Central memory CD8-positive, alpha-beta T cell (primary cell): Measurements from ENCODE around the gene PPM1A.
A peak's percentile ranks its signal among the peaks of the same experiment; 100 is the strongest.

ENCODE experiments used
- ATAC-seq: fragments of 150-1000 bp; cut with Tn5 transposase; replicated peaks from 2 replicates; pipeline ENCODE4 v1.10.0; 2022; ENCODE audit warnings: mild to moderate bottlenecking, moderate FRiP score, moderate number of reproducible peaks; ENCODE audit not compliant: poor library complexity, severe bottlenecking; ENCODE audit errors: extremely low read depth
- DNase-seq, 2 donors: peaks; one replicate each; pipeline ENCODE4 v3.0.0; 2021; ENCODE audit warnings: low spot score in 2 of 2
- H3K27ac Mint-ChIP-seq: one replicate; pipeline ENCODE4 v1.8.0; 2022; ENCODE audit warnings: low read depth, mild to moderate bottlenecking, moderate library complexity, mixed read lengths
- H3K27me3 Mint-ChIP-seq: one replicate; pipeline ENCODE4 v1.8.0; 2022; ENCODE audit warnings: mixed read lengths
- H3K36me3 Mint-ChIP-seq: one replicate; pipeline ENCODE4 v1.8.0; 2022; ENCODE audit warnings: mild to moderate bottlenecking, moderate library complexity, mixed read lengths; ENCODE audit not compliant: insufficient read depth
- H3K4me1 Mint-ChIP-seq: one replicate; pipeline ENCODE4 v1.8.0; 2022; ENCODE audit warnings: mixed read lengths
- H3K4me3 Mint-ChIP-seq: one replicate; pipeline ENCODE4 v1.8.0; 2022; ENCODE audit warnings: mild to moderate bottlenecking, moderate library complexity, mixed read lengths
- H3K9me3 Mint-ChIP-seq: one replicate; pipeline ENCODE4 v1.8.0; 2022; ENCODE audit warnings: mixed read lengths

Gene PPM1A

GRCh38 chr14:60248697-60249318, at the start of gene PPM1A:
TSS of gene PPM1A (plus strand) at chr14:60249221. CDS start at chr14:60282704, 33,483 bp downstream.
- ATAC-seq (peak; percentile 80), DNase-seq (peak; percentile 88 to 92)
- Mint-ChIP-seq H3K4me1 (peaks cover 48% of the 10 kb centered on the region), H3K27me3 (no peaks in the 10 kb centered on the region), H3K9me3 (no peaks in the 10 kb centered on the region), H3K27ac (peak within 1 kb of the TSS; percentile 99), H3K36me3 (peaks cover 16% of the 10 kb centered on the region), H3K4me3 (peak within 1 kb of the TSS; percentile 93)

GRCh38 chr14:60199321-60199720, 49.7 kb upstream of the PPM1A start:
- no peak overlapping the region for H3K4me3 Mint-ChIP-seq
- H3K27ac Mint-ChIP-seq, result no peak overlapping the region
- no peak for ATAC-seq
- no peaks in the 10 kb centered on the region for H3K36me3 Mint-ChIP-seq
- H3K4me1 Mint-ChIP-seq, result no peaks in the 10 kb centered on the region
- H3K9me3 Mint-ChIP-seq, result peaks cover 16% of the 10 kb centered on the region
- peaks cover 38% of the 10 kb centered on the region for H3K27me3 Mint-ChIP-seq
- DNase-seq, result no peak

- Mint-ChIP-seq H3K4me3 (no peak overlapping the region), H3K27ac (no peak overlapping the region), H3K4me1 (no peaks in the 10 kb centered on the region), H3K9me3 (peaks cover 7% of the 10 kb centered on the region), H3K27me3 (peaks cover 58% of the 10 kb centered on the region), H3K36me3 (no peaks in the 10 kb centered on the region)
- ATAC-seq, result no peak
- no peak for DNase-seq
Measured at GRCh38 chr14:60204104-60204842, 44.7 kb upstream of the PPM1A start.

DNA sequence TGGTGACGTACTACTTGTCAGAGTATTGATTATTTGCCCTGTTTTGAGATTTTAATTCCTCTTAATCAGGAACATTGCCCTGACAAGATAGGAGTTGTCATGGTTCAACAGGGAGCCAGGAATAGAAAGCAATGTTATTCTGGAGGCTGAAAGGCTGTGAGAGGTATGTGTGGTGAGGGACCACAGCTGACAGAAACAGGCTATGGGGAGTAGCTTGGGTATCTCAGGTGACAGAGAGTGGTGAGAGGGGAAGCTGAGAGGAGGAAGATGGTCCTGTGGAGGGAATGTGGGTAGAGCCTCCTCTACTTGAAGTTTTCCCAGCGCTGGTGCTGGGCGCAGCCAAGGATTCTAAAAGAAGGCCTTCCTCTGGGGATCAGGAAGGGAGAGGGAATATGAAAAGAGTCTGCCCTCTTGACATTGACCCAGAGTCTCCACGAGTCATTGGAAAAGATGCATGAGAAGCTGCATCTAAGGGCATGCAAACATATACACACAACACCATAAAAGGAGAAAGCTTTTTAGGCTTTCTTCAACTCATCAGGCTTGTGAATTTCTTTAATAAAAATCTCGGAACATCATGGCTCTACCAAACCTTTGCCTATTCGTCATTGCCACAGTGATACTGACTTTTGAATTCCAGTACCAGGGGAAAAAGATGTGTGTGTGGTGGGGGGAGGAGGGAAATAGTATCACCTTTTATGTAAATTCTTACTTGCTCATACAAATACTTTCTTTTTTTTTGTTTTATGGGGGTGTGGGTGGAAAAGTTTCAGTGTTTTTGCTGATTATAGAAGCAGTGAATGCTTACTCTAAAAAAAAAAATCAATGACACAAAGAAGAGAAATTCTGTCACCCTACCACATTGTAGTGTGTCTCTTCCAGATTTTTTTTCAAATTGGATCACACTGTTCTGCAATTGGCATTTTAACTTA, 43.9 kb upstream of the PPM1A start:
- ATAC-seq (no peak), DNase-seq (no peak)
- H3K4me3 Mint-ChIP-seq, result no peak overlapping the region
- no peak overlapping the region for H3K27ac Mint-ChIP-seq
- no peaks in the 10 kb centered on the region for H3K9me3 Mint-ChIP-seq
- H3K36me3 Mint-ChIP-seq, result no peaks in the 10 kb centered on the region
- no peaks in the 10 kb centered on the region for H3K4me1 Mint-ChIP-seq
- peaks cover 58% of the 10 kb centered on the region for H3K27me3 Mint-ChIP-seq

DNA sequence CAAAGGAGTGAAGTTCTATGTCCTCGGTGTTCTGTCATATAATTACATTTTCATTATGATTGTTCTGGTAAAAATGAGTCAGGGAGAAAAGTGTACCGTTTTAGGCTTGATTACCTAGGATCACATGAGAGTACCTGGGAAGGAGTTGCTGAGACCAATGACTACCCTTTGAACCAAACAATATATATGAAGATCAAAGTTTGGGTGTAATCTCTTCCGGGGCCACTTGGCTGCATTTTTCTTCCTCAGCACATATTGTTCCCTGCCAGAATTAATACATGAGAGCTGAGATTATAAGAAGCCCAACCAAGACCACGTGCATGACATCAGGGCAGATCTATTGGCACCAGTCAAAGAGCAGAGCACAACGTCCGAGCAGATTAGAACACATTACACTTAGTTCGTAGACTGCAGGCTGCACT, 42.8 kb upstream of the PPM1A start:
- no peaks in the 10 kb centered on the region for H3K9me3 Mint-ChIP-seq
- no peak for ATAC-seq
- no peak for DNase-seq
- H3K4me1 Mint-ChIP-seq, result no peaks in the 10 kb centered on the region
- H3K36me3 Mint-ChIP-seq, result no peaks in the 10 kb centered on the region
- H3K27me3 Mint-ChIP-seq, result peaks cover 56% of the 10 kb centered on the region
- no peak overlapping the region for H3K4me3 Mint-ChIP-seq
- no peak overlapping the region for H3K27ac Mint-ChIP-seq

GRCh38 chr14:60206837-60207533, 42.0 kb upstream of the PPM1A start:
- DNase-seq (no peak), ATAC-seq (no peak)
- Mint-ChIP-seq H3K36me3 (no peaks in the 10 kb centered on the region), H3K27me3 (peaks cover 56% of the 10 kb centered on the region), H3K4me1 (no peaks in the 10 kb centered on the region), H3K4me3 (no peak overlapping the region), H3K9me3 (no peaks in the 10 kb centered on the region), H3K27ac (no peak overlapping the region)

- Mint-ChIP-seq H3K27ac (no peak overlapping the region), H3K4me1 (no peaks in the 10 kb centered on the region), H3K4me3 (no peak overlapping the region), H3K27me3 (peaks cover 31% of the 10 kb centered on the region), H3K36me3 (no peaks in the 10 kb centered on the region), H3K9me3 (no peaks in the 10 kb centered on the region)
- no peak for DNase-seq
- no peak for ATAC-seq
Measured at GRCh38 chr14:60210703-60211102, 38.3 kb upstream of the PPM1A start.

DNA sequence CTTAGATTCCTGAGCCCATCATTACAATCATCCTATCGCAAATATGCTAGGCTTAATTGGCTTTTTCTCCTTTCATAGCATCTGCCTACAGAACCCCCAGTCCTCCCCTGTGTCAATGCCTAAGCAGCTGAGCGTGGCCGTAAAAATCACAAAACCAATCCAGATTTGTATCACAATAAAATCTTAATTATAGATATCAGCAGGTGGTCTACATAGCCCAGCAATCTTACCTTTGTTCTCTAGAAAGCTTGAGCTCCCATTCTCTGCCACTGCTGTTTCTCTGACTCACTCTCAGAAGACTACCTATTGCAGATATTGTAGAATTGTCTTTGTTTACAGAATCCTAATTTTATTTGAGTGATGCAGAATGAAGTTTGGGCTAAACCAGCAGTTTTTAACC, 37.9 kb upstream of the PPM1A start:
- H3K4me3 Mint-ChIP-seq, result no peak overlapping the region
- ATAC-seq (no peak), DNase-seq (no peak)
- H3K27ac Mint-ChIP-seq, result no peak overlapping the region
- peaks cover 27% of the 10 kb centered on the region for H3K27me3 Mint-ChIP-seq
- no peaks in the 10 kb centered on the region for H3K9me3 Mint-ChIP-seq
- no peaks in the 10 kb centered on the region for H3K4me1 Mint-ChIP-seq
- H3K36me3 Mint-ChIP-seq, result no peaks in the 10 kb centered on the region

- no peak for ATAC-seq
- Mint-ChIP-seq H3K36me3 (no peaks in the 10 kb centered on the region), H3K4me1 (no peaks in the 10 kb centered on the region), H3K9me3 (no peaks in the 10 kb centered on the region), H3K27ac (no peak overlapping the region), H3K27me3 (peaks cover 12% of the 10 kb centered on the region), H3K4me3 (no peak overlapping the region)
- DNase-seq, result no peak
Measured at GRCh38 chr14:60212503-60213371, 36.3 kb upstream of the PPM1A start.

DNA sequence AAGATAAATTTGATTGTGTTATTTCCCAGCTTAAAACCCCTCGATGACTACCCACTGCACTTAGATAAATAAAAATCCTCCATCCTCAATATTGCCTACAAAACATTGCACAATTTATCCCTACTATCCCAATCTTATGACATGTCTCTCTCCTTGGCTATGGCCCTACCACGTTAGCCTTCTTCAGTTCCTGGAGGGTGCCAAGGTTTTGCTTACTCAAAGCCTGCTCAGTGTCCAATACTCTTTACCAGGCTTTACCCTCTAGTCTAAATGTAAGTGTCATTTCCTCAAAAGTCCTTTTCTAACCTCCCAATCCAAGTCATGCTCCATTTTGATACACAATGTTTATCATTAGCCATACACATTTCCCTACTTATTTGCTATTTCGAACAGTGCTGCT, 35.0 kb upstream of the PPM1A start:
- no peak for ATAC-seq
- no peak overlapping the region for H3K4me3 Mint-ChIP-seq
- no peaks in the 10 kb centered on the region for H3K4me1 Mint-ChIP-seq
- DNase-seq, result no peak
- H3K9me3 Mint-ChIP-seq, result no peaks in the 10 kb centered on the region
- peaks cover 12% of the 10 kb centered on the region for H3K27me3 Mint-ChIP-seq
- H3K27ac Mint-ChIP-seq, result no peak overlapping the region
- no peaks in the 10 kb centered on the region for H3K36me3 Mint-ChIP-seq

DNA sequence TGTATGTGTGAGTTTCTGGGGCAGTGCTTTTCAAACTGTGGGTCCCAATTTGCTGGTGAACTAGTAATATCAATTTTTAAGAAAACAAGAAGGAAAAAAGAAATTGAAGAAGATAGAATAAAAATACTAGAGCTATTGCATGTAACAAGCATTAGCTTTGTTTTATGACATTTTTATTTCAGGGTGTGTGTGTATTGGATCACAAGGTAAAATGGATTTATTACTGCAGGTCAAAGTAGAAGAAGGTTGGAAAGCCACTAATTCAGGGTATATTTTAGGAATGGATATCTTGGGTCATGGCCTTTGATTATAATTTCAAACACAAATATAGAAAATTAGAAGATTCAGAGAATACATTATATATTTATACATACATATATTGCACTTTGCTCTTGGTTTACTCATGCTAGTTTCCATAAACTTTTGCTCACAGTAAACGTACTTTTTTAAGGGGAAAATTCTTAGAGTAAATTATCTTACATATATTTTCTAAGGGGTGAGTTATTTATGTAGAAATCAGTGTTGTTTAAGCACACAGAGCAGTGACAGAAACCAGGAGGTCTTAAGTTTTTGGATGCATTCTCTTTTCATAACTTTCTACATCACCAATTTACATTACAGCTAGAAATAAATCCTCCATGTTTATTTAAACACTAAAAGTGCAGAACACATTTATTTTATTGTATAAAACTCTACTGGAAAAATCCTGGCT, 34.5 kb upstream of the PPM1A start:
- ATAC-seq (no peak), DNase-seq (no peak)
- no peaks in the 10 kb centered on the region for H3K4me1 Mint-ChIP-seq
- no peaks in the 10 kb centered on the region for H3K9me3 Mint-ChIP-seq
- H3K27me3 Mint-ChIP-seq, result peaks cover 8% of the 10 kb centered on the region
- H3K4me3 Mint-ChIP-seq, result no peak overlapping the region
- H3K27ac Mint-ChIP-seq, result no peak overlapping the region
- H3K36me3 Mint-ChIP-seq, result no peaks in the 10 kb centered on the region
